Measurements from ENCODE around the gene GTF2F2. TPM values are rescaled to one million over a fixed set of nuclear protein-coding genes. Genes with fewer than 3 reads are reported as not detected.

GTF2F2 gene
- total RNA-seq, 1 experiment from 2014 or later = 37.8 TPM

DNA sequence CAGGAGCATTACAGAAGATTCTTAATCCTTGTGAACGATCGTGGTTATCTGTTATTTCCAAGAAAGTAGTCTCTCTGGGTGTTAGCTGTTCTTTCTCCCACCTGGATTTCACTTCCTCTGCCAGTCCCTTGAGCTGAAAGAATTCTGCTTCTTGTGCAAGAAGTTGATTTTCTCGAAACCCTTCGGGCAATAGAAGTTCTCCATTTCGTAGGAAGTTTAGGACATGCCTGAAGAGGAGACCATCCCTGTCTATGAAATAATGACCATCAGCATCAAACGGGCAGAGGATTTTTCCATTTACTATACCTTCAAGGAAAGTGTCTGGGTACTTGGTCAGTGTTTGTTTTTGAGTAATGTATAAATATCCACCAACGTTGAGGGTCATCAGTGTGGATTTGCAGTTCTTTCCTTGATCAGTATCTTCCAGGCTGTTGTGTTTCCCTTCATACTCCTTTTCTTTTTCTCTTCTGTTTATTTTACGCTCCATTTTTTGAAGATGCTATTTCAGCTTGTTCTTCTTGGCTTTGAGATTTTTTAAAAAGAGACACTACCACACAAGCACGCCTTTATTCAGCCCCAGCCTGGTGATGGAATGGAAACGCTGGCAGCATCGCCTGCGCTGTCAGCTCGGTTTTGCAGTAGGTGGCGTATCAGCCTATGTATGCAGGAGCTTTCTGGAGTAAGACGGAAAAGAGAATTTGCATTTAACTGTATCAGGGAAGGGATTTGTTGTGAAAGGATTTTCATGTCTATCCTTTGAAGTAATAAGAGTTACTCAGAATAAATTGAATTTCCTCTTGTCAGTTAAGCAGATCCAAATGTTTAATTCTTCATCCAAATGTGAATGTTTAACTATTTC, 74.0 kb downstream of the GTF2F2 start:
- DNase-seq (ENCODE audit: low spot score) = peak; percentile 58
- Histone ChIP-seq H3K4me3 (ENCODE audit: low read depth, low read length, poor library complexity, severe bottlenecking) (no peak overlapping the region), H3K4me1 (ENCODE audit: insufficient read depth, low read length, poor library complexity, severe bottlenecking) (peaks cover 22% of the 10 kb centered on the region), H3K9me3 (ENCODE audit: low read depth, low read length, poor library complexity, severe bottlenecking) (no peaks in the 10 kb centered on the region), H3K27me3 (replicated peaks; ENCODE audit: insufficient read depth, low read depth, low read length, poor library complexity) (no peaks in the 10 kb centered on the region), H3K36me3 (ENCODE audit: insufficient read depth, low read length, poor library complexity, severe bottlenecking) (no peaks in the 10 kb centered on the region), H3K27ac (ENCODE audit: low read depth, low read length, poor library complexity, severe bottlenecking) (no peak overlapping the region)
- intact Hi-C loops (cut with micrococcal nuclease; ENCODE audit: unreplicated experiment) = loop anchor here (1.0 kb wide), 1 partner anchor 87 kb away; no protein-coding TSS in a partner anchor
- ChIA-PET POLR2A (ENCODE audit: low non-redundant PET) (no interaction called here), CTCF (no interaction called here)
- BruUV-seq (replicated peaks) = no TSS peak
- TF ChIP-seq, protein P1, sequence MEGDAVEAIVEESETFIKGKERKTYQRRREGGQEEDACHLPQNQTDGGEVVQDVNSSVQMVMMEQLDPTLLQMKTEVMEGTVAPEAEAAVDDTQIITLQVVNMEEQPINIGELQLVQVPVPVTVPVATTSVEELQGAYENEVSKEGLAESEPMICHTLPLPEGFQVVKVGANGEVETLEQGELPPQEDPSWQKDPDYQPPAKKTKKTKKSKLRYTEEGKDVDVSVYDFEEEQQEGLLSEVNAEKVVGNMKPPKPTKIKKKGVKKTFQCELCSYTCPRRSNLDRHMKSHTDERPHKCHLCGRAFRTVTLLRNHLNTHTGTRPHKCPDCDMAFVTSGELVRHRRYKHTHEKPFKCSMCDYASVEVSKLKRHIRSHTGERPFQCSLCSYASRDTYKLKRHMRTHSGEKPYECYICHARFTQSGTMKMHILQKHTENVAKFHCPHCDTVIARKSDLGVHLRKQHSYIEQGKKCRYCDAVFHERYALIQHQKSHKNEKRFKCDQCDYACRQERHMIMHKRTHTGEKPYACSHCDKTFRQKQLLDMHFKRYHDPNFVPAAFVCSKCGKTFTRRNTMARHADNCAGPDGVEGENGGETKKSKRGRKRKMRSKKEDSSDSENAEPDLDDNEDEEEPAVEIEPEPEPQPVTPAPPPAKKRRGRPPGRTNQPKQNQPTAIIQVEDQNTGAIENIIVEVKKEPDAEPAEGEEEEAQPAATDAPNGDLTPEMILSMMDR (conservative IDR thresholded peaks at IDR 0.05; ENCODE audit: low read depth, low read length) = peak; percentile 68
- no peak for TF ChIP-seq EZH2 (IDR thresholded peaks at IDR 0.05; ENCODE audit: borderline replicate concordance, low read depth, low read length, poor library complexity, severe bottlenecking)

- TF ChIP-seq, protein P1 (conservative IDR thresholded peaks at IDR 0.05; ENCODE audit: low read depth, low read length) = no peak
- TF ChIP-seq EZH2 (IDR thresholded peaks at IDR 0.05; ENCODE audit: borderline replicate concordance, low read depth, low read length, poor library complexity, severe bottlenecking) = no peak
- Histone ChIP-seq H3K27me3 (replicated peaks; ENCODE audit: insufficient read depth, low read depth, low read length, poor library complexity) (no peaks in the 10 kb centered on the region), H3K27ac (ENCODE audit: low read depth, low read length, poor library complexity, severe bottlenecking) (no peak overlapping the region), H3K4me3 (ENCODE audit: low read depth, low read length, poor library complexity, severe bottlenecking) (no peak overlapping the region), H3K9me3 (ENCODE audit: low read depth, low read length, poor library complexity, severe bottlenecking) (no peaks in the 10 kb centered on the region), H3K36me3 (ENCODE audit: insufficient read depth, low read length, poor library complexity, severe bottlenecking) (no peaks in the 10 kb centered on the region), H3K4me1 (ENCODE audit: insufficient read depth, low read length, poor library complexity, severe bottlenecking) (peaks cover 22% of the 10 kb centered on the region)
- no peak for DNase-seq (ENCODE audit: low spot score)
- ChIA-PET POLR2A (ENCODE audit: low non-redundant PET) (no interaction called here), CTCF (no interaction called here)
- no TSS peak for BruUV-seq (replicated peaks)
- intact Hi-C loops (cut with micrococcal nuclease; ENCODE audit: unreplicated experiment) = no loop called here
Measured at GRCh38 chr13:45195421-45195820, 75.1 kb downstream of the GTF2F2 start.

DNA sequence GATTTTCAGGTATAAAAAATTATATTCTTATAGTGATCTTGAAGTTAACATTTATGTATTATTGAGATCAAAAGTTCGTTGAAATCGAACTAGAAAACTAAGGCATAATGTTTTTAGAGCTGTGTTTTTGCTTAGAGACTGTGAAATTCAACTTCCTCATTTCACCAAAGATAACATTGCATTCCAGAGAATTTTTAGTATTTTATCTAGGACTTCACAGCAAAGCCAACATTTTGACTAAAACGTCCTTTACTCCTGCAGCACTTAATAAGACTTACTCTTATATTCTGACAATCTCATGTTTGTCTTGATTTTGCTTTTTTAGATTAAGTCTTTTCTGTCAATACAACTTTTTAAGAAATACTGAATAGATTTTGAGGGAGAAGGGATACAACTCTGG, 75.8 kb downstream of the GTF2F2 start:
- Histone ChIP-seq H3K9me3 (ENCODE audit: low read depth, low read length, poor library complexity, severe bottlenecking) (no peaks in the 10 kb centered on the region), H3K4me1 (ENCODE audit: insufficient read depth, low read length, poor library complexity, severe bottlenecking) (peaks cover 22% of the 10 kb centered on the region), H3K4me3 (ENCODE audit: low read depth, low read length, poor library complexity, severe bottlenecking) (no peak overlapping the region), H3K27ac (ENCODE audit: low read depth, low read length, poor library complexity, severe bottlenecking) (no peak overlapping the region), H3K36me3 (ENCODE audit: insufficient read depth, low read length, poor library complexity, severe bottlenecking) (no peaks in the 10 kb centered on the region), H3K27me3 (replicated peaks; ENCODE audit: insufficient read depth, low read depth, low read length, poor library complexity) (no peaks in the 10 kb centered on the region)
- ChIA-PET CTCF (no interaction called here), POLR2A (ENCODE audit: low non-redundant PET) (no interaction called here)
- no TSS peak for BruUV-seq (replicated peaks)
- TF ChIP-seq, protein P1 (conservative IDR thresholded peaks at IDR 0.05; ENCODE audit: low read depth, low read length) = no peak
- no peak for TF ChIP-seq EZH2 (IDR thresholded peaks at IDR 0.05; ENCODE audit: borderline replicate concordance, low read depth, low read length, poor library complexity, severe bottlenecking)
- intact Hi-C loops (cut with micrococcal nuclease; ENCODE audit: unreplicated experiment) = no loop called here
- DNase-seq (ENCODE audit: low spot score) = no peak
